Activated CD4-positive, CD25-positive, alpha-beta regulatory T cell treated with anti-CD3 and anti-CD28 coated beads, Interleukin-2, amount 50 U/mL, for 72 hours (primary cell): ENCODE results near the gene MGAT5.
A peak's percentile ranks its signal among the peaks of the same experiment; 100 is the strongest.

Experiments used
- DNase-seq: peaks from one replicate; pipeline ENCODE4 v3.0.0; 2021

The MGAT5 gene

GRCh38 chr2:134231965-134232340, 21.9 kb upstream of the MGAT5 start:
- DNase-seq: no peak

GRCh38 chr2:134232461-134232860, 21.4 kb upstream of the MGAT5 start:
- no peak for DNase-seq

GRCh38 chr2:134232868-134233727, 20.8 kb upstream of the MGAT5 start:
- DNase-seq: no peak

GRCh38 chr2:134233728-134234136, 20.1 kb upstream of the MGAT5 start:
- DNase-seq: no peak

- no peak for DNase-seq
Observed at GRCh38 chr2:134234535-134234934, 19.3 kb upstream of the MGAT5 start.

GRCh38 chr2:134235510-134236144, 18.2 kb upstream of the MGAT5 start:
- no peak for DNase-seq

- DNase-seq: no peak
Observed at GRCh38 chr2:134238371-134238770, 15.5 kb upstream of the MGAT5 start.

- DNase-seq: no peak
Observed at GRCh38 chr2:134240061-134240460, 13.8 kb upstream of the MGAT5 start.

GRCh38 chr2:134241911-134242310, 12.0 kb upstream of the MGAT5 start:
- DNase-seq: no peak

GRCh38 chr2:134243244-134243643, 10.6 kb upstream of the MGAT5 start:
- DNase-seq: no peak

GRCh38 chr2:134244086-134244485, 9.8 kb upstream of the MGAT5 start:
- no peak for DNase-seq

GRCh38 chr2:134244587-134244986, 9.3 kb upstream of the MGAT5 start:
- no peak for DNase-seq

GRCh38 chr2:134245340-134245984, 8.4 kb upstream of the MGAT5 start:
- peak; percentile 76 for DNase-seq

GRCh38 chr2:134246154-134246874, 7.6 kb upstream of the MGAT5 start:
- DNase-seq: no peak

- DNase-seq: no peak
Observed at GRCh38 chr2:134247679-134248078, 6.2 kb upstream of the MGAT5 start.

- DNase-seq: no peak
Observed at GRCh38 chr2:134248913-134249312, 5.0 kb upstream of the MGAT5 start.

GRCh38 chr2:134249755-134250154, 4.1 kb upstream of the MGAT5 start:
- DNase-seq: no peak

GRCh38 chr2:134250840-134251461, 2.9 kb upstream of the MGAT5 start:
- no peak for DNase-seq

- DNase-seq: no peak
Observed at GRCh38 chr2:134252092-134252750, 1.7 kb upstream of the MGAT5 start.

GRCh38 chr2:134253117-134253704, 661 bp upstream of the MGAT5 start:
- no peak for DNase-seq

- no peak for DNase-seq
Observed at GRCh38 chr2:134254824-134255223, 952 bp downstream of the MGAT5 start.

- DNase-seq: no peak
Observed at GRCh38 chr2:134256956-134257355, 3.1 kb downstream of the MGAT5 start.
